GM12873 (cell line): Measurements from ENCODE around the gene MORF4L1.

ENCODE experiments used
- TF ChIP-seq, protein P1 (sequence below): IDR thresholded peaks from 2 replicates; pipeline ENCODE4 v1.5.1; 2012; ENCODE audit warnings: low read depth, mild to moderate bottlenecking, moderate library complexity, low read length, control low read depth; ENCODE audit not compliant: insufficient read depth; ENCODE audit errors: missing control alignments

Gene MORF4L1, protein sequence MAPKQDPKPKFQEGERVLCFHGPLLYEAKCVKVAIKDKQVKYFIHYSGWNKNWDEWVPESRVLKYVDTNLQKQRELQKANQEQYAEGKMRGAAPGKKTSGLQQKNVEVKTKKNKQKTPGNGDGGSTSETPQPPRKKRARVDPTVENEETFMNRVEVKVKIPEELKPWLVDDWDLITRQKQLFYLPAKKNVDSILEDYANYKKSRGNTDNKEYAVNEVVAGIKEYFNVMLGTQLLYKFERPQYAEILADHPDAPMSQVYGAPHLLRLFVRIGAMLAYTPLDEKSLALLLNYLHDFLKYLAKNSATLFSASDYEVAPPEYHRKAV

GRCh38 chr15:78872155-78872971 is at the start of gene MORF4L1:
TSS of gene MORF4L1 (plus strand) at chr15:78872890. CDS start at chr15:78873018, 128 bp downstream.
- TF ChIP-seq, protein P1, sequence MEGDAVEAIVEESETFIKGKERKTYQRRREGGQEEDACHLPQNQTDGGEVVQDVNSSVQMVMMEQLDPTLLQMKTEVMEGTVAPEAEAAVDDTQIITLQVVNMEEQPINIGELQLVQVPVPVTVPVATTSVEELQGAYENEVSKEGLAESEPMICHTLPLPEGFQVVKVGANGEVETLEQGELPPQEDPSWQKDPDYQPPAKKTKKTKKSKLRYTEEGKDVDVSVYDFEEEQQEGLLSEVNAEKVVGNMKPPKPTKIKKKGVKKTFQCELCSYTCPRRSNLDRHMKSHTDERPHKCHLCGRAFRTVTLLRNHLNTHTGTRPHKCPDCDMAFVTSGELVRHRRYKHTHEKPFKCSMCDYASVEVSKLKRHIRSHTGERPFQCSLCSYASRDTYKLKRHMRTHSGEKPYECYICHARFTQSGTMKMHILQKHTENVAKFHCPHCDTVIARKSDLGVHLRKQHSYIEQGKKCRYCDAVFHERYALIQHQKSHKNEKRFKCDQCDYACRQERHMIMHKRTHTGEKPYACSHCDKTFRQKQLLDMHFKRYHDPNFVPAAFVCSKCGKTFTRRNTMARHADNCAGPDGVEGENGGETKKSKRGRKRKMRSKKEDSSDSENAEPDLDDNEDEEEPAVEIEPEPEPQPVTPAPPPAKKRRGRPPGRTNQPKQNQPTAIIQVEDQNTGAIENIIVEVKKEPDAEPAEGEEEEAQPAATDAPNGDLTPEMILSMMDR, result no peak

GRCh38 chr15:78828920-78829319 is 43.8 kb upstream of the MORF4L1 start:
- TF ChIP-seq, protein P1, result no peak

DNA sequence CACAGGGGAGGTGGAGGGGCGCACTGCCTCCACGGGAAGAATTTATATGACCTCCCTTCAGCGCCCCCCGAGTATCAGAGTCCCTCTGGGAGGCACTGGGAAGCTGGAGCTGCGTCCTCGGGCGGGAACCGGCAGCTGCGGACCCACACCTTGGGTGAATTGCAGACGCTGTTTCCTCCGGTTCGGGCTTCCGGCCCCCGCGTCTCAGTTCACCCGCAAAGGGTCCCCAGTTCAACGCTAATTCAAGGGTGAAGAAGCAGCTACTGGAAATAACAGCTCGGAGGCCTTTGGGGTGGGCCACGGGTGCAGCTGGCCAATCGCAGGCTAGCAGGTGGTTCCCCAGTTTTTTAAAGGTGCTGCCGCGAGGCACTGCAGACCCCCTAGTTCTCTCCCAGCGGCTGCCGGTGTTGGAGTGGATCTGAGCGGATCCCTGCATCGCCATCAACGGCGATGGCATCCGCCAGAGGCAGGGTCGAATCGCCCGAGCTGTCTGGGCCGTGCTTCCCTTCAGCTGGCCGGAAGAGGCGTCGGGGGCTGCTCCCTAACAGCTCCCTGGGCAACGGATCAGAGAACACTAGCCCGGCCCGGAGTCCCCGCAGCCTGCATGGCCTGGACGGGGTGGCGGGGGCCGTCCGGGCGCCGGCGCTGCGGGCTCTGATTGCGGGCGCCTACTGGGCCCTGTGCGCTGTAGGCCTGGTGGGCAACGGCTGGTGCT is 42.0 kb upstream of the MORF4L1 start:
- TF ChIP-seq, protein P1, result no peak

DNA sequence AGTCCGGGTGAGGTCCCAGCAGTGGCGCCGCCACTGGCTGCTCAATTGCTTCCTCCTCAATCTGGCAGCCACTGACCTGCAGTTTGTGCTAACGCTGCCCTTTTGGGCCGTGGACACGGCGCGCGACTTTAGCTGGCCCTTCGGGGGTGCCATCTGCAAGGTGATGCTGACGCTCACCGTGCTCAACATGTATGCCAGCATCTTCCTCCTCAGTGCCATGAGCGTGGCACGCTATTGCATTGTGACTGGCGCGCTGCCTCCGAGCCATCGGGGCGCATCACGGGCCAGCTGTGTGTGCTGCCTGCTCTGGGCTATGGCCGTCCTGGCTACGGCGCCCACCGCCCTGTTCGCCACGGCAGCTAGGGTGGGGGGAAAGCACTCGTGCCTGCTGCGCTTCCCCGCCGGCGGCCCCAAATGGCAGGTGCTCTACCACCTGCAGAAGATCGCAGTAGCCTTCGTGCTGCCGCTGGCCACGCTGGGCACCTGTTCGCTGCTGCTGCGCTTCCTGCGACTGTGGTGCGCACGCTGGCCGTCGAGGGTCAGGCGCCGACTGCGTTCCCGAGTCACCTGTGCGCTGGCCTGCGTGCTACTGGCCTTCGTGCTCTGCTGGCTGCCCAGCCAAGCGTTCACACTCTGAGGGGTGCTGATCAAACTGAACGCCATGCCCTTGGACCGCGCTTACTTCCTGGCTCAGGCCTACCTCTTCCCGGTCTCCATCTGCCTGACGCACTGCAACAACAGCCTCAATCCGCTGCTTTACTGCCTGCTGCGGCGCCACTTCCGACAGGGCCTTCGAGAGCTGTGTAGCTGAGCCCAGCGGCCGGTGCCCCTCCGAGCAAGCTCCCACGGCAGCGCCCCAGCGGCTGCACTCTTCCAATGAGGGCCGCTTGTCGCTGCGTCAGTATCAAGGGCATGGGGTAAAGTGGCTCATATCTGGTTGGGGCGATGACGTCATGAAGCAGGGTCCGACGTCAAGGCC is 41.2 kb upstream of the MORF4L1 start:
- TF ChIP-seq, protein P1, result no peak

DNA sequence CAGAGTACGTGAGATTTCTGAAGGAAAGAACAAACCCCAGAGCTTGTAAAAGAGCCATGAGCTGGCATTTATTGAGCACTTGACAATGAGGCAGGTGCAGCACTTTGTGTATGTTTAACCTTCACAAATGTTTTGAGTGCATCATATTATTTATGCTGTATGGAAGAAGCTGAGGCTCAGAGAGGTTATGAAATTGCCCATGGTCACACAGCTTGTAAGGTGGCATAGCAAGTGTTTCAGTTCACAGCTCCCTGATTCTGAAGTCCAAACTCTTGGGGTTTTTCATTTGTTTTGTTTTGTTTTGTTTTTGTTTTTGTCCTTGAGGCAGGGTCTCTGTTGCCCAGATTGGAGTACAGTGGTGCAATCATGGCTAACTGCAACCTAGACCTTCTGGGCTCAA is 36.4 kb upstream of the MORF4L1 start:
- TF ChIP-seq, protein P1, result no peak

- TF ChIP-seq, protein P1, result no peak
Observed at GRCh38 chr15:78837131-78837530, 35.6 kb upstream of the MORF4L1 start.
